AG10803 (cell line): ENCODE data around the gene DOCK4.

ENCODE experiments used
- DNase-seq: peaks from one replicate; pipeline ENCODE4 v3.0.0; 2010; ENCODE audit warnings: low read depth
- H3K4me3 ChIP-seq: 2 replicates; pipeline ENCODE4 v1.5.1; 2011; ENCODE audit warnings: mild to moderate bottlenecking, low read length, control low read depth
- TF ChIP-seq, protein P1 (sequence below): conservative IDR thresholded peaks from 2 replicates; pipeline ENCODE4 v1.5.1; 2011; ENCODE audit warnings: mild to moderate bottlenecking, low read length, control low read depth, inconsistent platforms

Gene DOCK4

DNA sequence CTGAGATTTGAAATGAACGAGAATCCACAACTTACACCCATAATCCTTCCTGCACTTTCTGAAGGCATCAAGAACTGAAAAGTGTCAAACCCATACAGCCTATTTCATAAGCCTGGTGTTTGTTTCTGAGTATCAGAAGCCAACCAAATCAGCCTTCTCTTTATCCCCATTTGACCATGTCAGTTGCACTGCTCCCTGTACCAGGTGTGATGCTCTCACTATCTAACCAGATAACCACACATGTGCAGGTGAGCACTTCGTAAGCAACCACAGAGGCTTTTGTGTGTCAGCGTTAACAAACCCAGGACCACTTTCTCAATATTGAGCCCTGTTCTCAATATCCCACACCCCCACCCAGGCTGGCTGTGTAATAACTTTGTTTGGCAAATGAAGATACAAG is 114.4 kb downstream of the DOCK4 start:
- DNase-seq: no peak
- TF ChIP-seq, protein P1, sequence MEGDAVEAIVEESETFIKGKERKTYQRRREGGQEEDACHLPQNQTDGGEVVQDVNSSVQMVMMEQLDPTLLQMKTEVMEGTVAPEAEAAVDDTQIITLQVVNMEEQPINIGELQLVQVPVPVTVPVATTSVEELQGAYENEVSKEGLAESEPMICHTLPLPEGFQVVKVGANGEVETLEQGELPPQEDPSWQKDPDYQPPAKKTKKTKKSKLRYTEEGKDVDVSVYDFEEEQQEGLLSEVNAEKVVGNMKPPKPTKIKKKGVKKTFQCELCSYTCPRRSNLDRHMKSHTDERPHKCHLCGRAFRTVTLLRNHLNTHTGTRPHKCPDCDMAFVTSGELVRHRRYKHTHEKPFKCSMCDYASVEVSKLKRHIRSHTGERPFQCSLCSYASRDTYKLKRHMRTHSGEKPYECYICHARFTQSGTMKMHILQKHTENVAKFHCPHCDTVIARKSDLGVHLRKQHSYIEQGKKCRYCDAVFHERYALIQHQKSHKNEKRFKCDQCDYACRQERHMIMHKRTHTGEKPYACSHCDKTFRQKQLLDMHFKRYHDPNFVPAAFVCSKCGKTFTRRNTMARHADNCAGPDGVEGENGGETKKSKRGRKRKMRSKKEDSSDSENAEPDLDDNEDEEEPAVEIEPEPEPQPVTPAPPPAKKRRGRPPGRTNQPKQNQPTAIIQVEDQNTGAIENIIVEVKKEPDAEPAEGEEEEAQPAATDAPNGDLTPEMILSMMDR: no peak
- H3K4me3 ChIP-seq: no peak overlapping the region

DNA sequence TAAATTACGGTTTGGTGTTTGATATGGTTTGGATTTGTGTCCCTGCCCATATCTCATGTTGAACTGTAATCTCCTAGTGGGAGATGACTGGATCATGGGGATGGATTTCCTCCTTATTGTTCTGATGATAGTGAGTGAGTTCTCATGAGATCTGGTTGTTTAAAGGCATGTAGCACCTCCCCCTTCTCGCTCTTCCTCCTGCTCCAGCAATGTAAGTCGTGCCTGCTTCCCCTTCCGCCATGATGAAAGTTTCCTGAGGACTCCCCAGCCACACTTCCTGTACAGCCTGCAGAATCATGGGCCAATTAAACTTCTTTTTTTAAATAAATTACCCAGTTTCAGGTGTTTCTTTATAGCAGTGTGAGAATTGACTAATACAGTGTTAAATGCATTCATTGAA is 116.6 kb downstream of the DOCK4 start:
- TF ChIP-seq, protein P1: no peak
- H3K4me3 ChIP-seq: no peak overlapping the region
- DNase-seq: no peak

DNA sequence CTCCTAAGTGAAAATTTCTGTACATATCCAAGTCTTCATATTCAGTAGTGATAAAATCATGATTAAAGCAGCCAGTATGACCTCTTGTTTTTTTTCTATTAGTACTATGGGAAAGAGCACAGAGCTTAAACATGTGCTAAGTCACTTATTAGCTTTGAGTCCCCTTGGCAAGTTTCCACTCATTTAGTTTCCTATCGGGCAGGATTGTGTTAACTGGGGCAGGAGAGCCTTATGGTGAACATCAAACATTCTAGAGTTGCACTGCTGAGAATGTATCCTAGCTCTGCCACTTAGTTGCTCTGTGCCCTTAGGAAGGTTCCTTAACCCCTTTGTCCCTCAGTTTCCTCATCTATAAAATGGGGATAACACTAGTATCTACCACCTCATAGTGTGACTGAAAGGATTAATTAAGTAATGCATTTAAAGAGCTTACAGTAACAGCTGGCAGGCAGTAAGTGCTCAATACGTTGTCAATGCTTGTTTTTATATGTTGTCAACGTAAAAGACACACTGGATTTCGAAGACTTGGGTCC is 117.6 kb downstream of the DOCK4 start:
- DNase-seq: no peak
- no peak overlapping the region for H3K4me3 ChIP-seq
- TF ChIP-seq, protein P1: no peak

DNA sequence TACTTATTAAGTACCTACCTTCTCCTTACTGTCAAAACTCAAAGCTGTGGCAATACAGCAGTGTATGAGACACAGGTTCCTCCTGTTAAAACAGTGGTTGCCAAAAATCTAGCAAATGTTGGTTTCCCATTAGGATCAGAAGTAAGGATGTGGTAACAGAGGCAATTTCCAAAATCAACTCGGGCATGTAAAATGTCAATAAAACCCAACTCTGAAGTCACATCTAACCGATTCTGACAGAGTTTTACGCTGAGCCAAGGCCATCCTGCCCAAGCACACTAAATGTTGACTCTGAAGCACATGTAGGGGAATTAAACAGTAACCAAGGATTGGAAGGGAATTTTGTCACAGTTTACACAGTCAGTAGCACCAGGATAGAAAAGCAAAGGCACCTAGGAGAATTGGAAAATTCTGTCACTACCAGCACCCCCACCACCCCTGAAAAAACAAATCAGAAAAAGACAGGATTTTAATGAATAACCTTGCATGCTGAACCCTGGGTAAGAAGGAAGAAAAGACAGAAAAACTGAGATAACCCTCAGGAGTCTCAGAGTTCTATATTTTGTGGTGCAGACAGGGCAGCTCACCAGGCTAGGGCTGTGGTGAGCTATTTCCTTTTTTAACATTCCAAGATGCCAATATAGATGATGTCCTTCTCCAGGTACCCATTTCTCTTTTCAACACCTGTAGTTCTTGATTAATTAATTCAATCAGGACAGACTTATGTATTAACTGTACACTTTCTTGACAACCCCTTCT is 119.5 kb downstream of the DOCK4 start:
- no peak overlapping the region for H3K4me3 ChIP-seq
- TF ChIP-seq, protein P1: no peak
- no peak for DNase-seq

DNA sequence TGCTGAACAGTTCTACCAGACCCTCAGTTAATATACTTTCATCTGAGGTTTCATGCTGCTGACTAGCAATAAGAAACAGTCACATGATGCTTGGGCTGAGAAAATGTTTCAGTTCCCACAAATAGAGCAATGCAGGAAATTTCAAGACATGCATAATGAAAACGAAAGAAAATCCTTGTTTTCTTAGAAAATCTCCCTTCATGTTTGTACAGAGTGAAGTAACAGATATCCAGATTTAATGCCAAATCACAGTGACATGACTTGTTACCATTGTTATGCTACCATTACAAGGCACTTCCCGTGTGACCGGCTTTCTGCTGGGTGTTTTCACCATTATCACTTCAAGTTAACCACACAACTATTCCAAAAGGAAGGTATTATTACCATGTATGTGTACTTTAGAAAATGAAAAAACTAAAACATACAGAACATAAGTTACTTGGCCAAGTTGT is 121.7 kb downstream of the DOCK4 start:
- H3K4me3 ChIP-seq: no peak overlapping the region
- TF ChIP-seq, protein P1: no peak

DNA sequence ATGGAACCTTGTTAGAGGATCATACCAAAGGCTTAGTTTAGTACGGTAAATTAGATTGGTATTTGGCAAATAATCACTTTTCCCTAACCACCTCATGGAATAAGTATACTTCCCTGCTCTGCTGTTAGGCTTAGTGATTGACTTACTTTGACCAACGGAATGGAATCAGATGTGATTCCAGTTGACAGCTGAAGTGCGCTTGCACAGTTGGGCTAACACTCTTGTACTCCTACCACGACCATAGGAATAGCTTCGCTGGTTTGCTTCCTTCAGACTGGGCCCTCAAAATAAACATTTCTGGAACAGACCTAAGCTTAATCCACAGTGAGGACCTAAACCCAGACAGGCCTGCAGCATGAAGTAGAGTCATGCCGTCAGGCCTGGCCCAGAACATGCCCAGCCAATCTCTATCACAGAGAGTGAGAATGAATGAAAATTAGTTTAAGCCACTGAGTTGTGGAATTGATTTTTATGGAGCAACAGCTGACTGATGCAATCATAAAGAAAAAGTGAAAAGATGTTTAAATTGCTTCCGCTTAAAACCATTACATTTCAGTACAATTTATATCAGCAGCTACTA is 122.3 kb downstream of the DOCK4 start:
- H3K4me3 ChIP-seq: no peak overlapping the region
- DNase-seq: no peak
- TF ChIP-seq, protein P1: no peak

More for the DNA sequence above, 121.7 kb downstream of the DOCK4 start:
- DNase-seq: peak; percentile 17

DNA sequence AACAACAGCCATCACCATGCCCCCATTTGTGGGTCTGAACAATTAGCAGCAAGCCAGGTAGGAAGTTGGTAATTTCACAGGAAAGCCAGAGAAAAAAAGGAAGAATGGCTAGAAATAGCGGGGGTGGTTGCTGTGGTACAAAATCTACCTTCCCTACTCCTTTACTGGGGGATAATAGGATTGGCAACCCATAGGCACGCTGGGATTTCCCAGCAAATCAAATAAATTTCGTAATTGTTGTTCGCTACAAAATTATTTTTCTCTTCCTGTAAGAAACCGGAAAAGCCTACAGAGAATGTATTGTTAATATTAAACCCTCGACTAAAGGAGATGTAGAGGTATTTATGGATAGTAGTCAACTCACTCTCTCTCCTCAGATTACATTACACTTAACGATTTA is 123.9 kb downstream of the DOCK4 start:
- no peak for DNase-seq
- TF ChIP-seq, protein P1: no peak
- H3K4me3 ChIP-seq: no peak overlapping the region
